Peyer's patch (tissue), 4 donors: ENCODE results near the gene FRMD4A.

Experiments used
- POLR2A ChIP-seq, 2 donors: fragments of 450-650 bp; IDR thresholded peaks; one replicate each; pipeline ENCODE4 v1.5.1; 2017; ENCODE audit warnings: antibody characterized with exemption in 2 of 2, mild to moderate bottlenecking in 2 of 2, moderate library complexity in 2 of 2
- TF ChIP-seq, protein P1 (sequence below), 6 experiments: fragments of 450-650 bp in 4 of 6; fragments of 200-600 bp in 2 of 6; sonication (generic) in 1 of 6; IDR thresholded peaks; one replicate each; pipeline ENCODE4 v1.5.1; 2017 to 2019; ENCODE audit warnings: antibody characterized with exemption in 6 of 6, mild to moderate bottlenecking in 3 of 6, moderate library complexity in 1 of 6

GRCh38 chr10:14023673-14024328 lies 306.9 kb downstream of the FRMD4A start:
- TF ChIP-seq, protein P1, sequence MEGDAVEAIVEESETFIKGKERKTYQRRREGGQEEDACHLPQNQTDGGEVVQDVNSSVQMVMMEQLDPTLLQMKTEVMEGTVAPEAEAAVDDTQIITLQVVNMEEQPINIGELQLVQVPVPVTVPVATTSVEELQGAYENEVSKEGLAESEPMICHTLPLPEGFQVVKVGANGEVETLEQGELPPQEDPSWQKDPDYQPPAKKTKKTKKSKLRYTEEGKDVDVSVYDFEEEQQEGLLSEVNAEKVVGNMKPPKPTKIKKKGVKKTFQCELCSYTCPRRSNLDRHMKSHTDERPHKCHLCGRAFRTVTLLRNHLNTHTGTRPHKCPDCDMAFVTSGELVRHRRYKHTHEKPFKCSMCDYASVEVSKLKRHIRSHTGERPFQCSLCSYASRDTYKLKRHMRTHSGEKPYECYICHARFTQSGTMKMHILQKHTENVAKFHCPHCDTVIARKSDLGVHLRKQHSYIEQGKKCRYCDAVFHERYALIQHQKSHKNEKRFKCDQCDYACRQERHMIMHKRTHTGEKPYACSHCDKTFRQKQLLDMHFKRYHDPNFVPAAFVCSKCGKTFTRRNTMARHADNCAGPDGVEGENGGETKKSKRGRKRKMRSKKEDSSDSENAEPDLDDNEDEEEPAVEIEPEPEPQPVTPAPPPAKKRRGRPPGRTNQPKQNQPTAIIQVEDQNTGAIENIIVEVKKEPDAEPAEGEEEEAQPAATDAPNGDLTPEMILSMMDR (IDR thresholded peaks at IDR 0.05): no peak
- TF ChIP-seq POLR2A (IDR thresholded peaks at IDR 0.05): no peak
